Left hindlimb (tissue), 1 donor: Measurements from ENCODE around the gene HCN2.
"Not testable (repeated sequence)": the region's sequence is repeated elsewhere in the genome, so short reads cannot be mapped to it uniquely, and the experiment has no call there.

Experiments
- DNase-seq: peaks from one replicate; pipeline ENCODE4 v3.0.0-alpha.2; 2018

Gene HCN2

DNA sequence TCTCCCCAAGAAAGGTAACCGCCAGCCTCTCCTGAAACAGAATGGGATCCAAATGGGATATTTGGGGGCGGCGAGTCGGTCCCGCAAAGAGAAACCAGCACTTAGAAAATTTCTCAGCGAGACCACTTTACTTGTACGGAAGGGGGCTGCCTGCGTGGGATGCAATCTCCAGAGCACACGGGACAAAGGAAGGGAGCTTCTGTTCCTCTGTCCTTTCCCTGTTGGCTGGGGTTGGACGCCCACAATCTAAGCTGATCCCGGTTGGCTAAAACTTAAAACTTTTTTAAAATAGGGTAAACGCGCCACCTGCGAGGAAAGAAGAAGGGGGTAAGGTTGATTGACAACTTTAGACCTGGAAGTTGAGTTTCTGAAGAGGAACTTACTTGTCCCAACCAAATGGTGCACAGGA, 18.1 kb upstream of the HCN2 start:
- no peak for DNase-seq

DNA sequence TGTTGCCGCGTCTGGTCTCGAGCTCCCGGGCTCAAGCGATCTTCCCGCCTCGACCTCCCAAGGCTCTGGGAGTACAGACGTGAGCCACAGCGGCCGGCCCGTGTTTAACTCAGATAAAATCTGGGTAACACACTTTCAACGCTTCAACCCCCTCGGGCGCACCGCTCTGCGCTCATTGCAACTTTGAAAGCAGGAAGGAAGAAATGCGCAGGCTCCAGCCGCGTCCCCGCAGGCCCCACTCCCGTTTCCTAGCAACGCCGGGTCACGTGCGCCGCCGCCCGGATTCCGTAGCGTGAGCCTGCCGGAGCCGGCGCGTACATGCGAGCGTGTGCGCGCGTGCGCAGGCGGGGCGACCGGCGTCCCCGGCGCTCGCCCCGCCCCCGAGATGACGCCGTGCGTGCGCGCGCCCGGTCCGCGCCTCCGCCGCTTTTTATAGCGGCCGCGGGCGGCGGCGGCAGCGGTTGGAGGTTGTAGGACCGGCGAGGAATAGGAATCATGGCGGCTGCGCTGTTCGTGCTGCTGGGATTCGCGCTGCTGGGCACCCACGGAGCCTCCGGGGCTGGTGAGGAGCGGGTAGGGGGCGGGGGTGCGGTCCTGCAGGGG, 17.4 kb upstream of the HCN2 start, which contains the start of gene BSG:
Gene BSG (plus strand): TSS at position 457 of the 603 bp plus-strand sequence. CDS start 39 bp downstream, at position 496.
- peak; percentile 98 for DNase-seq

DNA sequence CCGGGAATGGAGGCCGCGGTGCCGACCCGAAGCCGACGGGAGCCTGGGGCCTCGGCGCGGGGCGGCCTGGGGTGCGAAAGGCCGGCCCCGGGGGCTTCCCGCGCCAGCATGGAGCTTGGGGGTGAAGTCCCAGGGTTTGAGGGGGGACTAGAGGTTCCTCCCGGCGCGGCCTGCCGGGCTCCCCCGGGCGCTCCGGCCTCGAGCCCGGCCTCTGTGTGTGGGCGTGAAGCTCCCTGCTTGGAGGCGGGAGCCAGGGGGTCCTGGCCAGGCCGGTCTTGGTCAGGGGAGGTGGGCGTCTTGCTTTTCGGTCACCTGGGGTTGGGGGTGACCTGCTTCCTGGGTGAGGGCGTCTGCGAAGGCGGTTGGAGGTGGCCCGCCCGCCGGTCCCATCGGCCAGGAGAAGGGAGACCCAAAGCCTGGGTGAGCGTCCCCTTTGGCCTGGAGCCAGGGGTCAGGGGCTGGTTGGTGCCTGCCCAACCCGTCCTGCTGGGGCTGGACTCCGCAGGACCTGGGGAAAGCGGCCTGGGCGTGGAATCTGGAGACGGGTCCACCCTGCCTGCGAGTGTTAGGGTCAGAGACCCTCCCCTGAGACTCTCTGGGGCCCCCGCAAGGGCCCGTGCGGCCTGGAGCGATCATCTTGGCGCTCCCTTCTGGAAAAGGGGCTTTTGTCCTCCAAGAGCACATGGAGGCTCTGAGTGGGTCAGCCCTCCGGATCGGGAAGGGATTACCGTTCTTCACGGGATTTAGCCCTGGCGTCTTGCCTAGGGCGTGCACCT, 16.8 kb upstream of the HCN2 start:
- peak; percentile 66 for DNase-seq

DNA sequence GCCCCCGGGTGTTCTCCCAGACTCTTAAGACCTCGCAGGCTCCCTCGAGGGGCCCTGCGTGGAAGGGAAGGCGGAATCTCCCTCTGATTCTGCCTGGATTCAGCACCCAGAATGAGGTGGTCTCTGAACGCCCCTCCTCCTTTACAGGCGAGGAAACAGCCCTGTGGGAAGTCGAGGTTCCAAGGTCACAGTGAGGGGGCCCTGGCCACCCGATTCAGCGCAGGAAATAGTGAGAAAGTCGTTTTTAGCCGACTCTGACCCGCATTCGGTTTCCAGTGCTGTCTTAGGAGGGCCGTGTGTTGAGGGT, 16.2 kb upstream of the HCN2 start:
- no peak for DNase-seq

DNA sequence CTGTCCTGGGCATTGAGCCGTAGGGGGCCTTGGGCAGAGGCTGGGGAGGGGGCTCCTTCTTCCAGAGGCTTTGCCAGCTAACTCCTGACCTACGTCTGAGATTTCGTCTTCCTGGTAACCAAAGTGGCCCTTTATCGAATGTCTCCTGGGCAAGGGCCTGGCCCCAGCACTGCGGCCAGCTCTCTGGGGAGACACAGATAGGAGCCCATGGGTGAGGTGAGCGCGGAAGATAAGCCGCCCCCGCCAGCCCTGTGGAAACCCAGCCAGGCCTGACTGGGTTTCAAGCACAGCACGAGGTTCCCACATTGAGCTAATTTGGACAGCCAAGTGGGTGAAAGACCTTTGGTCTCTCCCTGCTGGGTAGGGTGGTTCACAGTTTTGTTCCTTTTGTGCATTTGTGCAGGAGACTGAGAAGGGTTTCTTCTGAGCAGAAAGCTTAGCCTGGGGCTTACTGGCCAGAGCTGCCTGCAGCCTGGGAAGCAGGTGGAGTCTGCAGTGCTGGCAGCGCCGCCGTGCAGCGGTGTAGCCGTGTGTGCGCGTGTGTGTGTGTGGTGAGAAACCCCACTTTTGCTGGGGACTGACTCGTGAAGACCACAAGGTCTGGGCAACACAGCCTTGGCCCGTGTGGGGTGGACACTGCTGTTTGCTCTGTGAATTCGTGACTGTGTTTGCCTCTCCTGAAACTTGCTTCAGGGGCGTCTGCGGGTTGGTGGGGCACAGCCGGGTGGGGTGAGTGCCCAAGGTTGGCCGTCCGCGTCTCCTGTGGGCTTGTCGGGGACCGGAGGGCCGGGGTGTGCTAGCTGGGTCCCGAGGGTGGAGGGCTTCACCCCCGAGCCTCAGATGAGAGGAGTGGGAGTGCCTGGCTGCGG, 14.8 kb upstream of the HCN2 start:
- no peak for DNase-seq

DNA sequence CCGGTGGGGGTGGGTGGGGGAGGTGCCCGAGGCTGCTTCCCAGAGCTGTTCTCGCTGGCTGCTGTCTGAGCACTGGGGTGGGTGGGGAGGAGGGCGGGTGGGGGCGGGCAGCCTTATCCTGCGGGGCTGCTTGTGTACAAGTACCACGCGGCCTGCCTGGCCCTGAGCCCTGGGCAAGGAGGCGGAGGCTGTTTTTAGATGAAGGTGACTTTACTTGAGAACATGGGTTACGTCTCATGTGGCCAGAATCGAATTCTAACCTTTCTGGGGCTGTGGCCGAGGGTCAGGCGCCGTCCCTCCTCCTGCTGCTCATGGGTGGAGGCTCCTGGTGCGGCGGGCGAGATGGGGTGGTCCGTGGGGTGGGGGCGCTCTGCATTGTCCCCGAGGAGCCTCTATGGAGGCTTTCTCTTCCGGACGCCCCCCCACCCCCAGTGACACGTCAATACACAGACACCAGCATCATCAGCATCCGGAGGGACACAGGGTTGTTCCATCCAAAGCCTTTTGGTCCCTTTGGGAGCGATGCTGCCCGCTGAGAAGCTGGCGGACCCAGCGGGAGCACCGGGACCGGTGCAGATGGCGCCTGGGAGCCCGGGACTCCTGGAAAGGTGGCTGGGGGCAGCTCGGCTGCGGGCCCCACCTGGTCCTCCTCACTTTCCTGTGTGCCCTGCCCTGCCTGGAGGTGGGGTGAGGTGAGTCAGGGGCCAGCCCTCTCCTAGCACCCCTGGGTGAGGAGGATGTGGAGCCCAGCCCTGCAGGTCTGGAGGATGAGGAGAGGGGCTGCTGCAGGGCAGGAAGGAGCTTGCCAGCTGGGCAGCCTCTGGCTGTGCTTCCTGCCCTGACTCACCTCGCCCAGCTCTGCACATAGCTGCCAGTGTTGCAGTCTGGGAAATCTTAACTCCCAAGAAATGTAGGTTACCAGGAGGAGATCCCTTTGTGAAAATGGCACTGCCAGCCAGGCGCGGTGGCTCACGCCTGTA, 13.9 kb upstream of the HCN2 start:
- DNase-seq: no peak

DNA sequence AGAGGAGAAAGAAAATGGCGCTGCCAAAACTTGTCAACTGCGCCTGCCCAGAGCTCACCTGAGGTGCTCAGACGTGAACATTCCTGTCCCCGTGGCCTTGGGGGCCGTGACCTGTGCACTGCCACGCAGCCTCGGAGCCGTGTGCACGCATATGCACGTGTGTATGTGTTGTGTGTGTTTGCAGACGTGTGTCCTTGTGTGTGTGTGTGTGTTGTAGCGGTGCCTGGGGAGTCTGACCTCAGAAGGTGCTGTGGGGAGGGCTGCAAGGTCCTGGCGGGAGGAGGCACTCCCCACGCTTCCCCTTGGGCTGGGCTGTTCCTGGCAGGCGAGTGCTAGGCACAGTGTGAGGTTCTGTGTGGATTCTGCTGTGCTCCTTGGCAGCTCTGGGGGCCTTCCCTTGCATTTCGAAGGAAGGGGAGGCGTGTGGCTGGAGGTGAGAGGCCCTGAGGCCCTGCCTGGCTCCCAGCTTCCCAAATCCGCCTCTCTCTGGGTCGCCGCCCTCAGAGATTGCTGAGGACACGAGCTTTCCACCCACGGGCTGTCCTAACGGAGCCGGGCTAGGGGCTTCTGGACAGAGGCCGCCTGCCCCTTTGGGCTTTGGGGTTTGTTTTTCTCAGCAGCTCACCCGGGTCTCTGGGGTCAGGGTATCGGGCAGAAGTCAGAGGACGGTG, 12.8 kb upstream of the HCN2 start:
- DNase-seq: no peak

DNA sequence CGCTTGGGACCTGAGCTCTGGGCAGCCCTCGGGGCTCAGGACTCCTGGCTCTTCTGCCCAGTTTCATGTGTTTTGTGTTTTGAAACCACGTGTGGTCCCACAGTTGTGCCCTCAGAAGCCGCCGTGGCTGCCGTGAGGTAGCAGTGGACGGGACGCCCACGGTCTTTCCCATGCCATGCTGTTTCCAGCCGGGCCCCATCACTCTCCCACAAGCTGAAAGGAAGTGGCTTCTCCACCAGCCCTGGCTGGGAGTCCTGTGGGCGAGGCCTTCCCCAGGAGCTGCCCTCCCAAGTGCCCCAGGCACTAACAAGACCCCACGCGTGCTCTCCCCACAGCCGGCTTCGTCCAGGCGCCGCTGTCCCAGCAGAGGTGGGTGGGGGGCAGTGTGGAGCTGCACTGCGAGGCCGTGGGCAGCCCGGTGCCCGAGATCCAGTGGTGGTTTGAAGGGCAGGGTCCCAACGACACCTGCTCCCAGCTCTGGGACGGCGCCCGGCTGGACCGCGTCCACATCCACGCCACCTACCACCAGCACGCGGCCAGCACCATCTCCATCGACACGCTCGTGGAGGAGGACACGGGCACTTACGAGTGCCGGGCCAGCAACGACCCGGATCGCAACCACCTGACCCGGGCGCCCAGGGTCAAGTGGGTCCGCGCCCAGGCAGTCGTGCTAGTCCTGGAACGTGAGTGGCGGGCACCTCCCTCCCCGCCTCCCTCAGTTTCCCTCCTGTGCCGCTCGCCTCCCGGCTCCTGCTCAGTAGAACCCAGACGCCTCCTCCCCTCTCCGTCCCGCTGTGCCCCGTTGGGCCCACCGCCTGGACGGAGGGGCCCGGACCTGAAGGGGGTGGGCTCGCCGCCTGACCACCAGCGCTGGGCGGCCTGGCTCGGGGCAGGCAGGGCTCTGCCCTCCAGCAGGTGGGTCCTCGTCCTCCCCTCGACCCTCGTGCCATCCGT, 12.0 kb upstream of the HCN2 start:
- DNase-seq: no peak

DNA sequence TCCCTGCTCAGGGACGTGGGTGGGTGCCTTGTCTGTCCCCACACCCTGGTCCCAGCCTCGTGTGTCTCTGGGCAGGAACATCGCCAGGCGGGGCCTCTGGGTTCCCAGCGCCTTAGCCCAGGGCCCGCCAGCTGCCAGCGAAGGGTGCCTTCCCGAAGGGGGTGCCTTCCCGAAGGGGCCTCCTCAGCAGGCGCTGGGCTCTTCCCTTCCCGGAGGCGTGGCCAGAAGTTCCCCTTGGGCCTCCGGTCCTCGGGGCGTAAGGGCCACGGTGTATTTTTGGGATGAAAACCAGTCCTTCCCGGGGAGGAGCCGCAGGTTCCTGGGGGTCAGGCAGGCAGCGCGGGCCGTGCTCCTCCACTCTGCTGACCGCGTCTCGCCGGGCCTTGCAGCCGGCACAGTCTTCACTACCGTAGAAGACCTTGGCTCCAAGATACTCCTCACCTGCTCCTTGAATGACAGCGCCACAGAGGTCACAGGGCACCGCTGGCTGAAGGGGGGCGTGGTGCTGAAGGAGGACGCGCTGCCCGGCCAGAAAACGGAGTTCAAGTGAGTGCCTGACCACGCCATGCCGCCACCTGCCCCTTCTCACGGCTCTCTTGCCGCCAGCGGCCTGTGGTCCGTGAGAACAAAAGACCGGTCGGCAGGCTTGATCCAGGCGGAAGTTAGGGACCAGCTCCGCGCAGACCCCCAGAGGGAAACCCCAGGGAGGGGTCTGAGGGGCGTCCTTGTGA, 10.4 kb upstream of the HCN2 start:
- no peak for DNase-seq

DNA sequence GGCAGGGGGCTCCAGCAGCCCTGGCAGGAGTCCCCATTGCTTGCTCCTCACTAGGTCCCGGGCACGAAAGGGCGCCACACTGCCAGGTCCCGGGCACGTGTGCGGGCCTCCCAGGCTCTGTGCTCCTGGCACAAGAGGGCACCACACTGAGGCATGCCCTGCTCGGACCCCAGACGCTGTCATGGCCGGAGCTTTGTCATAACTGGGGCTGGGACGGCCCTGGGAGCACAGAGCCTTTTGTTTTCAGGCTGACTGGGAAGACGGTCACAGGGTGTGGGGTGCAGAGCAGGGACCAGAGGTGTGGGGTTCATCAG, 9.9 kb upstream of the HCN2 start:
- no peak for DNase-seq

DNA sequence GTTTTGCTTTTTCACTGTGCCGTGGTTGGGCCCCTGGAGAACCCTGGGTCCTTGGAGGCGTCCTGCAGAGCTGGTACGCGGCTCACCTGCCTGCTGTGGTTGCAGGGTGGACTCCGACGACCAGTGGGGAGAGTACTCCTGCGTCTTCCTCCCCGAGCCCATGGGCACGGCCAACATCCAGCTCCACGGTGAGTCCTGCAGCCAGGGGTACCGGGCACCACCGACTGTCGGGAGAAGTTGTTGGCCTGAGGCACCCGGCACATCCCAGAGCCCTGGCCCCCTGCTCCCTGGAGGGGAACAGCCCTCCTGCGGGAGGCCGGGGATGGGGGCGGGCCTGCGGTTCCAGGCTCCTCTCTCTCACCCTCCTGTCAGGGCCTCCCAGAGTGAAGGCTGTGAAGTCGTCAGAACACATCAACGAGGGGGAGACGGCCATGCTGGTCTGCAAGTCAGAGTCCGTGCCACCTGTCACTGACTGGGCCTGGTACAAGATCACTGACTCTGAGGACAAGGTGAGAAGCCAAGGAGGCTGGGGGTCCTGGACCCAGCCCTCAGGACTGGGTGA, 9.3 kb upstream of the HCN2 start:
- no peak for DNase-seq

DNA sequence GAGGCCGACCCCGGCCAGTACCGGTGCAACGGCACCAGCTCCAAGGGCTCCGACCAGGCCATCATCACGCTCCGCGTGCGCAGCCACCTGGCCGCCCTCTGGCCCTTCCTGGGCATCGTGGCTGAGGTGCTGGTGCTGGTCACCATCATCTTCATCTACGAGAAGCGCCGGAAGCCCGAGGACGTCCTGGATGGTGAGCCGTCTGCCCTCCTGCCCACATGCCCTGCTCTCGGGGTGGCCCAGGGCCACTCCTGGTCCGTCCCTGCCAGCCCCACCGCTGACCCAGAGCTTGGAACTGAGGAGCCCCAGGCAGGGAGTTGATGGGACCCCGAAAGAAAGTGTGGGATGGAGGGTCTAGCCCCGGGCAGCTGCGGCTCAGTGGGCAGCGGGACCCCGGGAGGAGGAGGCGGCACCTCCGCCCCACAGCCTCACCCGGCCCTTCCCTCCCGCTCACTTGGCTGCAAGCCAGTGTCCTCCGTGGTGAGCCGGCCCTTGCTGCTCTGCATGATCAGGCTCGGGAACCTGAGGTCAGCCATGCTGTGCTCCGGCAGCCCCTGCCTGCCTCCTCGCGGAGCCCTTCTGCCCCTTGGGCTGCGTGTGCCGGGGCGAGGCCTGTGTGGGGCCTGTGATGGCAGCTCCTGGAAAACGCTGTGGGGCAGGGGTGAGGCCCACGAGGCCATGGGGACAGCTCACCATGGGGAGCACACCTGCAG, 8.1 kb upstream of the HCN2 start:
- no peak for DNase-seq

DNA sequence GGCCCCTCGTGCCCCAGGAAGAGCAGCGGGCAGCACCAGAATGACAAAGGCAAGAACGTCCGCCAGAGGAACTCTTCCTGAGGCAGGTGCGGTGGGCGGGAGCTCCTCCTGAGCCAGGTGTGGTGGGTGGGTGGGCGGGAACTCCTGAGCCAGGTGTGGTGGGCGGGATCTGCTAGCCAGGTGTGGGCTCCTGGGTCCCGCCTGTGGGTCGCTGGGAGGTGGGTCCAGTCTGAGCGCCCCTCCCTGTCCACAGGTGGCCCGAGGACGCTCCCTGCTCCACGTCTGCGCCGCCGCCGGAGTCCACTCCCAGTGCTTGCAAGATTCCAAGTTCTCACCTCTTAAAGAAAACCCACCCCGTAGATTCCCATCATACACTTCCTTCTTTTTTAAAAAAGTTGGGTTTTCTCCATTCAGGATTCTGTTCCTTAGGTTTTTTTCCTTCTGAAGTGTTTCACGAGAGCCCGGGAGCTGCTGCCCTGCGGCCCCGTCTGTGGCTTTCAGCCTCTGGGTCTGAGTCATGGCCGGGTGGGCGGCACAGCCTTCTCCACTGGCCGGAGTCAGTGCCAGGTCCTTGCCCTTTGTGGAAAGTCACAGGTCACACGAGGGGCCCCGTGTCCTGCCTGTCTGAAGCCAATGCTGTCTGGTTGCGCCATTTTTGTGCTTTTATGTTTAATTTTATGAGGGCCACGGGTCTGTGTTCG, 7.0 kb upstream of the HCN2 start:
- DNase-seq: no peak

DNA sequence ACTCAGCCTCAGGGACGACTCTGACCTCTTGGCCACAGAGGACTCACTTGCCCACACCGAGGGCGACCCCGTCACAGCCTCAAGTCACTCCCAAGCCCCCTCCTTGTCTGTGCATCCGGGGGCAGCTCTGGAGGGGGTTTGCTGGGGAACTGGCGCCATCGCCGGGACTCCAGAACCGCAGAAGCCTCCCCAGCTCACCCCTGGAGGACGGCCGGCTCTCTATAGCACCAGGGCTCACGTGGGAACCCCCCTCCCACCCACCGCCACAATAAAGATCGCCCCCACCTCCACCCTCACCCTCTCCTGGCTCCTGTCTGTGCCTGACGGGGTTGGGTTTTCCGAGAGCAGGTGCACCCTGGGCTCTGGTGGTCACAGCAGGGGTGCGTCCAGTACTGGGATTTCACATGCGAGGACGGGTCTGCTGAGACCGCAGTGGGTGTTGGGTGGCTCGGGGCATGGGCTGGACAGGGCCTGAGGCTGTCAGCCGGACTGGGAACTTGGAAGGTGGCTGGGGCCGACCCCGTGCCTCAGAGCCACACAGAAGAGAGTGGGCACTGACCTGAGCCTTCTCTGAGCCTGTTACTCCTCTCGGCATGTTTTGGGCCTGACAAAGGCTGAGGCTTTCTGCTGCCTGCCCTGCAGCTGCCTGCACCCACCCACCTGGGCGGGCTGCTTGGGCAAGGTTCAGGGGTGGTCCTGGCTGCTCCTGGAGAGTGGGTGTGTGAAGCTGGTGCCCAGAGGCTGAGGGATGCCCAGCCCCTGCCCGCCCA, 6.3 kb upstream of the HCN2 start:
- DNase-seq: no peak

DNA sequence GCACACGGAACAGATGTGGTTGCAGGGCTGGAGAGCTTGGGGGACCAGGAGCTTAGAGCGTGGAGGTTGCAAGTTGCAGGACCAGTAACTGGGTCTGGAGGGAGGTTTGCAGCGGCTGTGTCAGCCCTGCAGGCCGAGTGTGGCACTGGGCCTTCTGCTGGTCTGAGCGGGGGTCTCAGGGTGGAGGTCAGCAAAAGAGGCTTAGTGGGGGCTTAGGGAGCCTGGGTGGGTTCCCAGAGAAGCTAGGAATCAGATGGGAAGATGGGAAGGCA, 5.8 kb upstream of the HCN2 start:
- no peak for DNase-seq

DNA sequence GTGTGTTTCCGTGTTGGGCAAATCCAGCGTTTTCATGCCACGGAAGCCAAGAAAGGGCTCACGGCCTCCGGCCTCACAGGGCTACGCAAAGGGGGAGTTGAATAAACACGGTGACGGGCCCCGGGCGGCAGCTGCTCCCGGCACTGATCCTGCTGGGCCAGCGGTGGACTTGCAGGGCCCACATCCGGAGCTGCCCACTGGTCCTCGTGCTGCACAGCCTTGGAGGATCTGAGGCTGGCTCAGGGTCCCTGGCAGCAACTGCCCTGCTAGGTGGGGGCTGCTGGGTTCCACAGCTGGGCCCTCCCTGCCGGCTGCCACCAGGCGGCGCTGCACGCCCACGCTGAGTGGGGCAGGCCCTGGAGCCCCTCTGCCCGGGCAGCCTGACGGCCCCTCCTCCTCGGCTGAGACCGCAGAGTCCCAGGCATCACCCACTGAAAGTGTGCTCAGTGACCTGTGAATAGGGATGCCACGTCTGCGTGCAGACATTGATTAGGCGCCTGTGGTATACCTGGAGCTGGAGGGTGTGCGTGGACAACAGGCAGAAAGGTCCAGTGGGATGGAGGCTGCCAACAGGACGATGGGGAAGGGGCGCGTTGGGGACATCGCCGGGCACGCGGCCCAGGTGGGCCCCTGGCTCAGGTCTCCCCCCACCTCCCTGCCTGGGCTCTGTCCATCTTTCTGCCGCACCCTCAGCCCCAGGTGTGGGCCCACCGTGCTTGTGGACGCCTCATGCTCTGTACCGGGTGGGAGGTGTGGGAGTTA, 5.3 kb upstream of the HCN2 start:
- DNase-seq: no peak

DNA sequence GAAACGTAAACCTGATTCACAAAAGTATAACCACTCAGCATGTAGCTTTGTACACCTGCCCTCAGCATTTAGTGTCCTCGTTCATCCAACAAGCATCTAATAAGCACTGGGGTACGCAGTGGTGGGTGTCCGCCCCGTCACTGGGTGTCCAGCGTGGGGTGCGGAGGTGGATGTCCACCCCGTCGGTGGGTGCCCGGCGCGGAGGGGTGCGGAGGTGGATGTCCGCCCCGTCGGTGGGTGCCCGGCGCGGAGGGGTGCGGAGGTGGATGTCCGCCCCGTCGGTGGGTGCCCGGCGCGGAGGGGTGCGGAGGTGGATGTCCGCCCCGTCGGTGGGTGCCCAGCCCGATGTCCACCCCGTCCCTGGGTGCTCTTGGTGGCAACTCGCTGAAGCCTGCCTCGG, 4.5 kb upstream of the HCN2 start:
- DNase-seq: not testable (repeated sequence)
